ENCODE measurements around the gene ATIC.
"Not testable (repeated sequence)": the region's sequence is repeated elsewhere in the genome, so short reads cannot be mapped to it uniquely, and the experiment has no call there.

Gene ATIC

GRCh38 chr2:215311625-215312396 lies at the start of gene ATIC:
Gene ATIC, plus strand, starts transcription at chr2:215312059. Its CDS starts 84 bp downstream, at chr2:215312143.
- peak; percentile 87 for DNase-seq (ENCODE audit: low spot score)

- DNase-seq (ENCODE audit: low spot score) = no peak
These were observed 49.6 kb upstream of the ATIC start for GRCh38 chr2:215262303-215262702.

GRCh38 chr2:215262741-215263362 lies 49.0 kb upstream of the ATIC start:
- DNase-seq (ENCODE audit: low spot score) = no peak

- DNase-seq (ENCODE audit: low spot score) = no peak
These were observed 47.5 kb upstream of the ATIC start for GRCh38 chr2:215264374-215264773.

- peak; percentile 47 for DNase-seq (ENCODE audit: low spot score)
These were observed 42.3 kb upstream of the ATIC start for GRCh38 chr2:215269397-215270117.

- no peak for DNase-seq (ENCODE audit: low spot score)
These were observed 41.8 kb upstream of the ATIC start for GRCh38 chr2:215270118-215270451.

GRCh38 chr2:215271446-215271845 lies 40.4 kb upstream of the ATIC start:
- no peak for DNase-seq (ENCODE audit: low spot score)

GRCh38 chr2:215272918-215273317 lies 38.9 kb upstream of the ATIC start:
- DNase-seq (ENCODE audit: low spot score) = no peak

- DNase-seq (ENCODE audit: low spot score) = no peak
These were observed 37.0 kb upstream of the ATIC start for GRCh38 chr2:215274829-215275228.

DNA sequence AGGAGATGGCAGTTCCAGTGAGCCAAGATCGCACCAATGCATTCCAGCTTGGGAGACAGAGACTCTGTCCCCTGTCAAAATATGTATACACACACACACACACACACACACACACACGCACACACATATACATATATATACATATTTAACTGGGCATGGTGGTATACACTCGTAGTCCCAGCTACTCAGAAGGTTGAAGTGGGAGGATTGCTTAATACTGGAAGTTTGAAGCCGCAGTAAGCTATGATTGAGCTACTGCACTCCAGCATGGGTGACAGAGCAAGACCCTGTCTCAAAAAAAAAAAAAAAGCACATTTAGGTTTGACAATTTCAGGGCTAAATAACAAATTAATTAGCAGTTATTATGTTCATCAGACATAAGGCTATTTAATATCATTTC lies 36.0 kb upstream of the ATIC start:
- no peak for DNase-seq (ENCODE audit: low spot score)

- no peak for DNase-seq (ENCODE audit: low spot score)
These were observed 33.9 kb upstream of the ATIC start for GRCh38 chr2:215277944-215278343.

GRCh38 chr2:215280326-215280725 lies 31.5 kb upstream of the ATIC start:
- DNase-seq (ENCODE audit: low spot score) = no peak

DNA sequence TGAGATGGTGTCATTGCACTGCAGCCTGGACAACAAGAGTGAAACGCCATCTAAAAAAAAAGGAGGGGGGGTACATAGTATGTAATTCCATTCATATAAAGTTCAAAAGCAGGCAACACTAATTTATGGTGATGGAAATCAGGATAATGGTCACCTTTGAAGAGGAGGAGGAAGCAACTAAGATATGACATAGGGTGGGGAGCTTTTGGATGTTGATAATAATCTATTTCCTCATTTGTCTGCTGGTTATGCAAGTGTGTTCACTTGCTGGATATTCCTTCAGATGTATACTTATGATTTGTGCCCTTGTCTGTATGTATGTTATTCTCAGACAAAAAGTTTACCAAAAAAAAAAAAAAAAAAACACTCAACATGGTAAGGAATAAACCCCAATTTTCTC lies 28.6 kb upstream of the ATIC start:
- DNase-seq (ENCODE audit: low spot score) = no peak

DNA sequence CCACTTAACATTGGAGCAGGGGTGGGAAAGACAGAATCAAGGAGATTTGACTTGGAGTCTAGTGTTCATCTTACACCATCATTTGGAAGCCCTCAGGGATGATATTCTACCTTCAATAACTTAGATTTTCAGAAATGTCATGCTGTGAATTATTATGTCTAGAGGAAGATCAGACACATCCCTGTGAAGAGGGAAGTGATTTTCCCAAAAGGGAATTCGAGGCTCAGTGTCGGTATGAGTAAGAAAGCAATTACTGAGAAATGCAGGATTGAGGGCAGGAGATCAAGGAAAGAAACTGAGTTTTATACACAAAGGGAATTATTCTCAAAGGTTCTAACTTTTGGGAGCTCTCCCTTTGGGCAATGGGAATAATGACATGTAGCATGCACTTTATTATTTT lies 25.6 kb upstream of the ATIC start:
- DNase-seq (ENCODE audit: low spot score) = no peak

- no peak for DNase-seq (ENCODE audit: low spot score)
These were observed 23.6 kb upstream of the ATIC start for GRCh38 chr2:215288112-215288815.

DNA sequence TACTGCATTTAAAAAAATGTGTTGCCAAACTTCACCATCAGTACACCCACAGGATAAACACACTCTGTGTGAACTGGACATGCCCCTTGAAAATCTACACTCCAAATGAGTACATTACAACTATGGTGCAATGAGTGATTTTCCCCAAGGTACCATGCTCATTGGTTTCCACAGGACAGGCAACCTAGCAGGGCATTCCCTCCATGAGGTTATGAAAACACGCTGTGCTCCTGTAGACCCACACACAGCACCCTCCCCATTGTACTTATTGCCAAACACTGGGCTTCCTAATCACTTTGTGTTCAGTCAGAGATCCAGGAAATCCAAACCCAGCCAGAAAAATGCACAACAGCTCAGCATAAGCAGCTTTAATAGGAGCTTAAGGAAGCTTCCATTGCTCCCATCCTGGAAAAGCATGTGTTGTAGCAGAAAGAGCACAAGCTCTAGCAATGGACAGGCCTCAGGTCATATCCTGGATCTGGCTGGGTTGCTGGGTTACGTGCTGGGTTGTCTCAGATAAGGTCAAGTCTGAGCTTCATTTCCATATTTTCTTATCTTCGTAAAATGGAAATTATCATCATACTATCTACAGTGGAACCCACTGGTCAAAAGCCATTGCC lies 20.8 kb upstream of the ATIC start:
- DNase-seq (ENCODE audit: low spot score) = no peak

- DNase-seq (ENCODE audit: low spot score) = no peak
These were observed 18.0 kb upstream of the ATIC start for GRCh38 chr2:215293879-215294278.

- no peak for DNase-seq (ENCODE audit: low spot score)
These were observed 12.5 kb upstream of the ATIC start for GRCh38 chr2:215299337-215299859.

DNA sequence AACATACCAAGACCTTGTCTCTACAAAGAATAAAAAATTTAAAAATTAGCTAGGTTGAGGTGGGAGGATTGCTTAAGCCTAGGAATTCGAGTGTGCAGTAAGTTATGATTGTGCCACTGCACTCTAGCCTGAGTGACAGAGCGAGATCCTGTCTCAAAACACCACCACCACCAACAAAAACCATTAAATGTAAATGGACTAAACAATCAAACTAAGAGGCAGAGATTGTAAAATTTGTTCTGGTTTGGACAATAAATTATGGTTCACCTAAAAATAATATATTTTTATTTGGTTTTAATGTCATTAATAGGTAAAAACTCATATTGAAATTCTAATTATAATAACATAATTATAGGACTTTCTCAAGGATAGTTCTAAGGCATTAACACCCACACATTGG lies 9.9 kb upstream of the ATIC start:
- DNase-seq (ENCODE audit: low spot score) = no peak

DNA sequence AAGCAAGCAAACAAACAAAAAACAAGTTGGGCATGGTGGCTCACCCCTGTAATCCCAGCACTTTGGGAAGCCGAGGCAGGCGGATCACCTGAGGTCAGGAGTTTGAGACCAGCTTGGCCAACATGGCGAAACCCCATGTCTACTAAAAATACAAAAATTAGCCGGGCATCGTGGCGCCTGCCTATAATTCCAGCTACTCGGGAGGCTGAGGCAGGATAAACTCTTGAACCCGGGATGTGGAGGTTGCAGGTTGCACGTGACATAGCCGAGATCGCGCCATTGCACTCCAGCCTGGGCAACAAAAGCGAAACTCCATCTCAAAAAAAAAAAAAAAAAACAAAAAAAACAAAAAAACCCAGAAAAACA lies 617 bp upstream of the ATIC start:
- DNase-seq (ENCODE audit: low spot score) = not testable (repeated sequence)

DNA sequence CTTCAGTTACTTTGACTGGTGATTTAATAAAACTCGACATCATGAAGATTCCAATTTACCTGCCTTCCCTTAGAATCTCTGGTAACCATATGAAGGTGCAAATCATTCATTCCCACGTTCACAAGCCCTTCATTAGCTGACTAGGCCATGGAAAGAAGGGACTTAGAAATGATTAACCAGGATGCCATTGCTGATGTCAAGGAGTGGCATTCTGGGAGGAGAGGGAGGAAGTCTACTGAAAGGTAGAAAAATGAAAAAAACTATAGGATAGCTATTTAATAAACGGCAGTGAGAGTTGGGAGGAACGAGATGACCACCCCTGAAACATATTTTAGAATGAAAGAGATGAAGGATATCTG lies 1.4 kb downstream of the ATIC start:
- no peak for DNase-seq (ENCODE audit: low spot score)

DNA sequence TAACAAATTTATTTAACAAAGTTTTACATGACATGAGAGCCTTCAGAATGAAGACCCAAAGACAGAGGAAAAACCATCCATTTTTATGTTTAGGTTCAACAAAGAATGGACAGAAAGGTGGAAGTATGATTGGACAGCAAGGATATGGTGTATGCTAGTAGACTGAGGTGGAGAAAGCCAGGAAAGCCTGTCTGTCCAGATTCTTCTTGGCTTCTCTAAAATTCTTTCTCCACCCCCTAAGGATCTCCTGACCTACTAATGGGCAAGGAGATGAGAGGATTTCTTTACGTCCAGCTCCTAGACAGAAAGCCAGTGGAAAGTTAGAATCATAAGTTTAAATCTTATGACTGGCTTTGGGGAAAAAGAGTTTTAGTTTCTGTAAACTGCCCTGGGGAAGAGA lies 3.0 kb downstream of the ATIC start:
- no peak for DNase-seq (ENCODE audit: low spot score)

Measured in hepatic stellate cell (primary cell).